GM23338 (cell line): ENCODE measurements around the gene CIC.

Source experiments
- CREB1 ChIP-seq: fragments of 250-450 bp; sonication (Bioruptor Pico); IDR thresholded peaks from 2 replicates; pipeline ENCODE4 v1.5.0; 2020; ENCODE audit warnings: low read depth, mild to moderate bottlenecking, moderate library complexity
- CTCF ChIP-seq, 2 experiments: fragments of 200-600 bp in 1 of 2; sonication (generic) in 1 of 2; conservative IDR thresholded peaks; 2 replicates each; pipeline versions ENCODE4 v1.5.1 to v1.6.1; 2016 to 2017; ENCODE audit warnings: antibody characterized with exemption in 2 of 2, low read depth in 2 of 2, mild to moderate bottlenecking in 2 of 2, moderate library complexity in 1 of 2
- ETS1 ChIP-seq: IDR thresholded peaks from 2 replicates; pipeline ENCODE4 v1.6.1; 2016; ENCODE audit warnings: antibody characterized with exemption
- EZH2 ChIP-seq: fragments of 200-600 bp; sonication (generic); IDR thresholded peaks from one replicate; pipeline ENCODE4 v1.8.0; 2017; ENCODE audit warnings: antibody characterized with exemption, mild to moderate bottlenecking, low read depth; ENCODE audit not compliant: unreplicated experiment
- EZH2phosphoT487 ChIP-seq: fragments of 200-600 bp; sonication (generic); IDR thresholded peaks from one replicate; pipeline ENCODE4 v1.8.1; 2018; ENCODE audit warnings: antibody characterized with exemption; ENCODE audit not compliant: unreplicated experiment
- JUNB ChIP-seq: IDR thresholded peaks from one replicate; pipeline ENCODE4 v1.6.1; 2016; ENCODE audit warnings: antibody characterized with exemption; ENCODE audit not compliant: unreplicated experiment
- POLR2AphosphoS5 ChIP-seq: IDR thresholded peaks from 2 replicates; pipeline ENCODE4 v1.6.1; 2016; ENCODE audit warnings: antibody characterized with exemption, low read depth
- REST ChIP-seq: IDR thresholded peaks from one replicate; pipeline ENCODE4 v1.6.1; 2018; ENCODE audit warnings: antibody characterized with exemption; ENCODE audit not compliant: unreplicated experiment
- STAT1 ChIP-seq: IDR thresholded peaks from one replicate; pipeline ENCODE4 v1.6.1; 2016; ENCODE audit warnings: antibody characterized with exemption; ENCODE audit not compliant: unreplicated experiment

GRCh38 chr19:42232435-42232834 lies 36.6 kb upstream of the CIC start:
- TF ChIP-seq CTCF (conservative IDR thresholded peaks at IDR 0.05; ENCODE audit: low read depth in 2 of 2) (no peak), REST (no peak), POLR2AphosphoS5 (no peak), EZH2 (no peak), ETS1 (no peak), CREB1 (CRISPR knock-in tag) (no peak), EZH2phosphoT487 (no peak), JUNB (no peak), STAT1 (no peak)
